ENCODE measurements around the gene TSPAN19. TPM values are rescaled to one million over a fixed set of nuclear protein-coding genes. Genes with fewer than 3 reads are reported as not detected.

The TSPAN19 gene
- total and polyA plus RNA-seq, 4 experiments from 2014 or later = not detected

DNA sequence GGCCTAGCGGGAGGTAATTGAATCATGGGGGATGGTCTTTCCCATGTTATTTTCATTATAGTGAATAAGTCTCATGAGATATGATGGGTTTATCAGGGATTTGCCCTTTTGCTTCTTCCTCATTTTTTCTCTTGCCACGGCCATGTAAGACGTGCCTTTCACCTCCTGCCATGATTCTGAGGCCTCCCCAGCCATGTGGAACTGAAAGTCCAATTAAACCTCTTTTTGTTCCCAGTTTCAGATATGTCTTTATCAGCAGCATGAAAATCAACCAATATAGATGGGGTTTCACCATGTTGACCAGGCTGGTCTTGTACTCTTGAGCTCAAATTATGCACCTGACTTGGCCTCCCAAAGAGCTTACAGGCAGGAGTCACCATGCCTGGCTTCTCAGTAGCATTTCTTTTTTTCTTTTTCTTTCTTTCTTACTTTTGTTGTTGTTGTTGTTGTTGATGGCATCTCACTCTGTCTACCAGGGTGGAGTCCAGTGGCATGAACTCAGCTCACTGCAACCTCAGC, 33.2 kb downstream of the TSPAN19 start:
- Histone ChIP-seq H3K27me3 (ENCODE audit: insufficient read depth, low read length) (no peaks in the 10 kb centered on the region), H3K36me3 (ENCODE audit: insufficient read depth, low read length) (no peaks in the 10 kb centered on the region), H3K4me1 (ENCODE audit: insufficient read depth, low read length) (no peaks in the 10 kb centered on the region), H3K4me3 (ENCODE audit: low read length in 2 of 2) (no peak overlapping the region), H3K9me3 (ENCODE audit: control insufficient read depth in 1 of 2, low read length in 2 of 2) (no peaks in the 10 kb centered on the region), H3K27ac (ENCODE audit: low read depth, low read length) (no peak overlapping the region)
- Mint-ChIP-seq H3K36me3 (no peaks in the 10 kb centered on the region), H3K9me3 (peaks cover 0 to 7% (median 0%) of the 10 kb centered on the region in 8 donors), H3K4me1 (no peaks in the 10 kb centered on the region), H3K27me3 (no peaks in the 10 kb centered on the region), H3K27ac (peak overlapping the region in 1 of 7 donors; percentile 21), H3K4me3 (no peak overlapping the region)
- DNase-seq = no peak
- ChIA-PET CTCF (ENCODE audit: partially characterized antibody) (no interaction called here), POLR2A (ENCODE audit: partially characterized antibody) (no interaction called here)
- intact Hi-C loops (cut with micrococcal nuclease) = no loop called here

DNA sequence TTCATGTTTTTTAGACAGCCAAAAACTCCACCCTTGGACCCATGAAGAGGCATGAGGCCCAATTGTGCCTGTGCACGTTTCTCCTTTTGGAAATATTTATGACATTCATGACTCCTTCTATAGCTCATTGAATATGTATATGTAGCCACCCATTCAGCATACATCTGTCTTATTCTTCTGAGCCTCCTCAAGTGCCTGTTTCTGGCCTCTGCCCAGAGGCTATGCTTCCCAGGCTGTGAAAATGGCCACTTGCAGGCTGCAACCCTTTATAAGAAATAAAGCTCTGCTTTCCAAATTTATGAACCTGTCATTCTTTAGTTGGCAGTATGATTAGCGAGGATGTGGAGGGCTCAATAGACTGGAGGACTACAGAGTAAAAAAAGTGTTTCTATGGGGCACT, 35.3 kb downstream of the TSPAN19 start:
- no peak overlapping the region for H3K27ac ChIP-seq (ENCODE audit: low read depth, low read length)
- H3K4me3 ChIP-seq (ENCODE audit: low read length in 2 of 2) = no peak overlapping the region
- no peaks in the 10 kb centered on the region for H3K4me1 ChIP-seq (ENCODE audit: insufficient read depth, low read length)
- no peaks in the 10 kb centered on the region for H3K36me3 ChIP-seq (ENCODE audit: insufficient read depth, low read length)
- peaks cover 0 to 7% (median 2%) of the 10 kb centered on the region in 8 donors for H3K9me3 Mint-ChIP-seq
- H3K4me1 Mint-ChIP-seq = no peaks in the 10 kb centered on the region
- H3K9me3 ChIP-seq (ENCODE audit: control insufficient read depth in 1 of 2, low read length in 2 of 2) = no peaks in the 10 kb centered on the region
- ChIA-PET POLR2A (ENCODE audit: partially characterized antibody) (no interaction called here), CTCF (ENCODE audit: partially characterized antibody) (no interaction called here)
- no peak overlapping the region for H3K4me3 Mint-ChIP-seq
- DNase-seq = no peak
- no peak overlapping the region for H3K27ac Mint-ChIP-seq
- H3K27me3 Mint-ChIP-seq = no peaks in the 10 kb centered on the region
- intact Hi-C loops (cut with micrococcal nuclease) = no loop called here
- no peaks in the 10 kb centered on the region for H3K36me3 Mint-ChIP-seq
- no peaks in the 10 kb centered on the region for H3K27me3 ChIP-seq (ENCODE audit: insufficient read depth, low read length)

DNA sequence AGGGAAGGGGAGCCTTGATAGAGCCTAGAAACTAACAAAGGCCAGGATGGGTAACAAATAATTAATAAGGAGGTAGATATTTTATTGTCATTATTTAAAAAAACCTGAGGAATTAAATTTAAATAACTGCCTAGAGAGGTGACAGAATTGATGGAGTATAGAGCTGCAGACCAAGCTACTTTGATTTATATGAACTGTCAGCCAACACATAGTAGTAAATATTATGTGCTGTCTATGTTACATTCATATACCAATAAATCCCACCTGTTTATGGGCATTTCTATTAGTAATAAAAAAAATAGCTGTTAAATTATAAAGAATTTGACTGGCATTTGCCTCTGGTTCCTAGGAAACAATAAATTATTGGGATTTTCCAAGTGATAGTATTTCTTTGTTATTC, 37.7 kb downstream of the TSPAN19 start:
- Histone ChIP-seq H3K4me1 (ENCODE audit: insufficient read depth, low read length) (no peaks in the 10 kb centered on the region), H3K9me3 (ENCODE audit: control insufficient read depth in 1 of 2, low read length in 2 of 2) (no peaks in the 10 kb centered on the region), H3K36me3 (ENCODE audit: insufficient read depth, low read length) (no peaks in the 10 kb centered on the region), H3K27me3 (ENCODE audit: insufficient read depth, low read length) (no peaks in the 10 kb centered on the region), H3K4me3 (ENCODE audit: low read length in 2 of 2) (no peak overlapping the region), H3K27ac (ENCODE audit: low read depth, low read length) (no peak overlapping the region)
- no peak for DNase-seq
- Mint-ChIP-seq H3K27me3 (no peaks in the 10 kb centered on the region), H3K27ac (no peak overlapping the region), H3K9me3 (peaks cover 0 to 5% (median 2%) of the 10 kb centered on the region in 8 donors), H3K4me3 (no peak overlapping the region), H3K36me3 (no peaks in the 10 kb centered on the region), H3K4me1 (peaks cover 0 to 2% (median 0%) of the 10 kb centered on the region in 4 donors)
- intact Hi-C loops (cut with micrococcal nuclease) = no loop called here
- POLR2A ChIA-PET (ENCODE audit: partially characterized antibody) = no interaction called here
- CTCF ChIA-PET (ENCODE audit: partially characterized antibody) = no interaction called here

DNA sequence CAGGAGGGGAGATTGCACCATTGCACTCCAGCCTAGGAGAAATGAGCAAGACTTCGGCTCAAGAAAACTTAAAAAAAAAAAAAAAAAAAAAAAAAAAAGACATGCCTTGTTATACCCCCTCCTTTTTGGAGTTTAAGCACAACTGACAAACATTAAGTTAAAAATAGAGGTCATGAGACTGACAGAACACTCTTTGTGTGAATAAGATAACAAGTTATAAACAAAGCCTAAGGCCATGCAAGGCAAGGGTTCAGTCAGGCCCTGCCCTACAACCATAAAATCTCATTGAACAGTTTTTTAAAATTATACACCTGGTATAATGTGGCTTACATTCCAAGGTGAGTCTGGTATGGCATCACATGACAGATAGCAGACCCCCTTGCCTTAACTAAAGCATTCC, 39.3 kb downstream of the TSPAN19 start:
- H3K4me3 ChIP-seq (ENCODE audit: low read length in 2 of 2) = no peak overlapping the region
- DNase-seq = peak in 1 of 5 donors; percentile 5
- H3K4me1 Mint-ChIP-seq = peaks cover 0 to 2% (median 0%) of the 10 kb centered on the region in 4 donors
- H3K27me3 ChIP-seq (ENCODE audit: insufficient read depth, low read length) = no peaks in the 10 kb centered on the region
- H3K27ac Mint-ChIP-seq = no peak overlapping the region
- ChIA-PET CTCF (ENCODE audit: partially characterized antibody) (no interaction called here), POLR2A (ENCODE audit: partially characterized antibody) (no interaction called here)
- no peak overlapping the region for H3K27ac ChIP-seq (ENCODE audit: low read depth, low read length)
- H3K36me3 ChIP-seq (ENCODE audit: insufficient read depth, low read length) = no peaks in the 10 kb centered on the region
- no peaks in the 10 kb centered on the region for H3K36me3 Mint-ChIP-seq
- H3K4me1 ChIP-seq (ENCODE audit: insufficient read depth, low read length) = no peaks in the 10 kb centered on the region
- H3K9me3 Mint-ChIP-seq = peaks cover 0 to 9% (median 2%) of the 10 kb centered on the region in 8 donors
- H3K9me3 ChIP-seq (ENCODE audit: control insufficient read depth in 1 of 2, low read length in 2 of 2) = no peaks in the 10 kb centered on the region
- intact Hi-C loops (cut with micrococcal nuclease) = no loop called here
- no peak overlapping the region for H3K4me3 Mint-ChIP-seq
- no peaks in the 10 kb centered on the region for H3K27me3 Mint-ChIP-seq

DNA sequence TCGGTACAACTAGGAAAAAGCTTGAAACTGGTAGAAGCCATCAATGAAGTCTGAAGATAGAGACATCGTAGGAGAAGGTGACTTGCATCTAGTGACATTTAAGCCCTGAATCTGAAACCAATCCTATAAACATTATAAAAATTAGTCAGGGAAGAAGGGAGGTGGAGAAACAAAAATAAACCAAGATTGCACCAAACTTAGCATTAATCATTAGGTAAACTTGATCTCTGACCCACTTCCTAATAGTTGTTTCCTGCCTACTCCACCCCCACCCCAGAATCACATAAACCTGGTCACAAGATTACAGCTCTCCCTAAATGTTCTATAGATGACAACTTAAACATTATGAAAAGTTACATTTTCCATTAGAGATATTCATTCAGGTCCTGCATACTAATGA, 40.4 kb downstream of the TSPAN19 start:
- H3K9me3 Mint-ChIP-seq = peaks cover 0 to 7% (median 2%) of the 10 kb centered on the region in 8 donors
- no peaks in the 10 kb centered on the region for H3K27me3 Mint-ChIP-seq
- H3K27ac Mint-ChIP-seq = no peak overlapping the region
- H3K4me3 Mint-ChIP-seq = no peak overlapping the region
- peak in 1 of 5 donors; percentile 7 for DNase-seq
- Histone ChIP-seq H3K27me3 (ENCODE audit: insufficient read depth, low read length) (no peaks in the 10 kb centered on the region), H3K4me1 (ENCODE audit: insufficient read depth, low read length) (no peaks in the 10 kb centered on the region), H3K9me3 (ENCODE audit: control insufficient read depth in 1 of 2, low read length in 2 of 2) (no peaks in the 10 kb centered on the region), H3K4me3 (ENCODE audit: low read length in 2 of 2) (no peak overlapping the region), H3K36me3 (ENCODE audit: insufficient read depth, low read length) (no peaks in the 10 kb centered on the region), H3K27ac (ENCODE audit: low read depth, low read length) (no peak overlapping the region)
- no peaks in the 10 kb centered on the region for H3K36me3 Mint-ChIP-seq
- peaks cover 0 to 2% (median 0%) of the 10 kb centered on the region in 4 donors for H3K4me1 Mint-ChIP-seq
- POLR2A ChIA-PET (ENCODE audit: partially characterized antibody) = no interaction called here
- CTCF ChIA-PET (ENCODE audit: partially characterized antibody) = no interaction called here
- intact Hi-C loops (cut with micrococcal nuclease) = no loop called here

DNA sequence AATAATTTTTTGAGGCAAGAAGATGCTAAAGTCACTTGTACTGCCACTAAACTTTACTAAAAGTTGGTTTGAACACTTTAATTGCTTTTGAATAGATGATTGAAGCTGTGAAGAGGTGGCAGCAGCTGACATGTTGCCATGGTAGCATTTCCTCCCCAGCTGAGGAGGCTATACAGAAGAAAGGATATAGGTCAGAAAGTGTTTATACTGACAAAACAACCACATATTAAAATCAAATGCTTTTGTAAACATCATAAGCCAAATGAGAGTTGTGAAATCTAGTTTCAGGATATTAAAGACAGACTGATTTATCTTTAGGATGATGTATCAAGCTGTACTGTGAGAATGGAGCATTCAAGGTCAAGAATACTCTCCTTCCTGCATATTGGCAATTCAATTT, 41.7 kb downstream of the TSPAN19 start:
- Histone ChIP-seq H3K27ac (ENCODE audit: low read depth, low read length) (no peak overlapping the region), H3K9me3 (ENCODE audit: control insufficient read depth in 1 of 2, low read length in 2 of 2) (no peaks in the 10 kb centered on the region), H3K4me1 (ENCODE audit: insufficient read depth, low read length) (no peaks in the 10 kb centered on the region), H3K36me3 (ENCODE audit: insufficient read depth, low read length) (no peaks in the 10 kb centered on the region), H3K4me3 (ENCODE audit: low read length in 2 of 2) (no peak overlapping the region), H3K27me3 (ENCODE audit: insufficient read depth, low read length) (no peaks in the 10 kb centered on the region)
- intact Hi-C loops (cut with micrococcal nuclease) = no loop called here
- ChIA-PET CTCF (ENCODE audit: partially characterized antibody) (no interaction called here), POLR2A (ENCODE audit: partially characterized antibody) (no interaction called here)
- Mint-ChIP-seq H3K9me3 (peaks cover 0 to 5% (median 2%) of the 10 kb centered on the region in 8 donors), H3K27ac (peak overlapping the region in 1 of 7 donors; percentile 16), H3K4me3 (no peak overlapping the region), H3K36me3 (no peaks in the 10 kb centered on the region), H3K27me3 (no peaks in the 10 kb centered on the region), H3K4me1 (peaks cover 0 to 2% (median 0%) of the 10 kb centered on the region in 4 donors)
- peak; percentile 14 to 31 (median 28) for DNase-seq

DNA sequence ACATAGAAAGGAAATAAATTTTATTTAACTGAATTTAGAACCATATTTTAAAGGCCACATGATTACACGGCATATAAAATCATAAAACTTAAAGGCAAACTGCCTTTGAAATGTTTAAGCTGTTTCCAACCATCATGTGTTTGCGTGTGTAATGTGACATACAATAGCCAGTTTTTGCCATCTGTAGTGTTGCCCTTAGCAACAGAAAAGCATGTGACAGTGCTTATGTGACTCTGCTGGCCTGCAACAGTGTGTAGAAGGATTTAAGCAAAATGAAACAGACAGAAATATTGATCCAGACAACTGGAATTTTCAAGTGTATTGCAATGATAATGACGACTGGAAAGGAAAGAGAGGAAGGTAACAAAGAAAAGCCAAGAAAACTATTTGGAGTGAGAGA, 49.5 kb downstream of the TSPAN19 start:
- CTCF ChIA-PET (ENCODE audit: partially characterized antibody) = no interaction called here

DNA sequence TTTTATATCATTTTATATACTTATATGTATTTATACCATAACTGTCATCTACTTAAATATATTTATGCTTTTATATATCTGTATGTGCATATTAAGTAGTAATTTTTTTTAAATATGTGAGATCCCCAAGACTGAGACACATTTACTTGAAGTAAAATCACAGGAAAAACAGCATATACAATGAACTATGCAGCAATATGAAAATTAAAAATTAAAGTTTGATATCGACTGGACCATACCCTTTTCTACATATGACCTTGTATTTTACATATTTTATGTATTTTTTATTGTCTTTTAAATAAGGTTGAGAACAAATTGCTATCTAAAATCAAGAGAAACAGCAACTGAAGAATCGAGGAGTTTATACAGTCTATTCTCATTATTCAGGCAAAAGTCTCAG, 50.0 kb downstream of the TSPAN19 start:
- Mint-ChIP-seq H3K9me3 (peaks cover 0 to 2% (median 0%) of the 10 kb centered on the region in 8 donors), H3K27ac (no peak overlapping the region), H3K4me1 (no peaks in the 10 kb centered on the region), H3K36me3 (no peaks in the 10 kb centered on the region), H3K27me3 (peaks cover 0 to 1% of the 10 kb centered on the region in 2 donors), H3K4me3 (no peak overlapping the region)
- ChIA-PET CTCF (ENCODE audit: partially characterized antibody) (no interaction called here), POLR2A (ENCODE audit: partially characterized antibody) (no interaction called here)
- Histone ChIP-seq H3K4me3 (ENCODE audit: low read length in 2 of 2) (no peak overlapping the region), H3K27ac (ENCODE audit: low read depth, low read length) (no peak overlapping the region), H3K27me3 (ENCODE audit: insufficient read depth, low read length) (no peaks in the 10 kb centered on the region), H3K9me3 (ENCODE audit: control insufficient read depth in 1 of 2, low read length in 2 of 2) (no peaks in the 10 kb centered on the region), H3K36me3 (ENCODE audit: insufficient read depth, low read length) (no peaks in the 10 kb centered on the region), H3K4me1 (ENCODE audit: insufficient read depth, low read length) (no peaks in the 10 kb centered on the region)
- intact Hi-C loops (cut with micrococcal nuclease) = no loop called here
- no peak for DNase-seq

More for the DNA sequence above, 49.5 kb downstream of the TSPAN19 start:
- Histone ChIP-seq H3K4me1 (ENCODE audit: insufficient read depth, low read length) (no peaks in the 10 kb centered on the region), H3K27ac (ENCODE audit: low read depth, low read length) (no peak overlapping the region), H3K9me3 (ENCODE audit: control insufficient read depth in 1 of 2, low read length in 2 of 2) (no peaks in the 10 kb centered on the region), H3K36me3 (ENCODE audit: insufficient read depth, low read length) (no peaks in the 10 kb centered on the region), H3K4me3 (ENCODE audit: low read length in 2 of 2) (no peak overlapping the region), H3K27me3 (ENCODE audit: insufficient read depth, low read length) (no peaks in the 10 kb centered on the region)
- Mint-ChIP-seq H3K9me3 (peaks cover 0 to 2% (median 0%) of the 10 kb centered on the region in 8 donors), H3K27me3 (peaks cover 0 to 1% of the 10 kb centered on the region in 2 donors), H3K27ac (no peak overlapping the region), H3K4me3 (no peak overlapping the region), H3K4me1 (no peaks in the 10 kb centered on the region), H3K36me3 (no peaks in the 10 kb centered on the region)
- no peak for DNase-seq
- intact Hi-C loops (cut with micrococcal nuclease) = no loop called here
- POLR2A ChIA-PET (ENCODE audit: partially characterized antibody) = no interaction called here

Data from CD4-positive, alpha-beta memory T cell (primary cell).